Stimulated activated naive CD8-positive, alpha-beta T cell treated with anti-CD3 and anti-CD28 coated beads, Interleukin-15, amount 100 ng/mL, for 72 hours (primary cell): ENCODE measurements around the gene PLA2G4D.
A peak's percentile ranks its signal among the peaks of the same experiment; 100 is the strongest.

Source experiments
- ATAC-seq: fragments of 150-1000 bp; cut with Tn5 transposase; 2 replicates; pipeline ENCODE4 v1.10.0; 2021; ENCODE audit warnings: mild to moderate bottlenecking, moderate library complexity
- DNase-seq, 2 donors: peaks; one replicate each; pipeline ENCODE4 v3.0.0; 2021 to 2022
- H3K27ac Mint-ChIP-seq, 2 donors: one replicate each; pipeline ENCODE4 v1.8.0; 2022; ENCODE audit warnings: mild to moderate bottlenecking in 2 of 2, mixed read lengths in 2 of 2, moderate library complexity in 2 of 2
- H3K27me3 Mint-ChIP-seq: one replicate; pipeline ENCODE4 v1.8.0; 2022; ENCODE audit warnings: mixed read lengths
- H3K4me1 Mint-ChIP-seq: one replicate; pipeline ENCODE4 v1.8.0; 2022; ENCODE audit warnings: mild to moderate bottlenecking, mixed read lengths
- H3K4me3 Mint-ChIP-seq, 2 donors: one replicate each; pipeline ENCODE4 v1.8.0; 2022; ENCODE audit warnings: mild to moderate bottlenecking in 2 of 2, mixed read lengths in 2 of 2, moderate library complexity in 1 of 2
- H3K9me3 Mint-ChIP-seq, 2 donors: one replicate each; pipeline ENCODE4 v1.8.0; 2022; ENCODE audit warnings: mixed read lengths in 2 of 2

The PLA2G4D gene

DNA sequence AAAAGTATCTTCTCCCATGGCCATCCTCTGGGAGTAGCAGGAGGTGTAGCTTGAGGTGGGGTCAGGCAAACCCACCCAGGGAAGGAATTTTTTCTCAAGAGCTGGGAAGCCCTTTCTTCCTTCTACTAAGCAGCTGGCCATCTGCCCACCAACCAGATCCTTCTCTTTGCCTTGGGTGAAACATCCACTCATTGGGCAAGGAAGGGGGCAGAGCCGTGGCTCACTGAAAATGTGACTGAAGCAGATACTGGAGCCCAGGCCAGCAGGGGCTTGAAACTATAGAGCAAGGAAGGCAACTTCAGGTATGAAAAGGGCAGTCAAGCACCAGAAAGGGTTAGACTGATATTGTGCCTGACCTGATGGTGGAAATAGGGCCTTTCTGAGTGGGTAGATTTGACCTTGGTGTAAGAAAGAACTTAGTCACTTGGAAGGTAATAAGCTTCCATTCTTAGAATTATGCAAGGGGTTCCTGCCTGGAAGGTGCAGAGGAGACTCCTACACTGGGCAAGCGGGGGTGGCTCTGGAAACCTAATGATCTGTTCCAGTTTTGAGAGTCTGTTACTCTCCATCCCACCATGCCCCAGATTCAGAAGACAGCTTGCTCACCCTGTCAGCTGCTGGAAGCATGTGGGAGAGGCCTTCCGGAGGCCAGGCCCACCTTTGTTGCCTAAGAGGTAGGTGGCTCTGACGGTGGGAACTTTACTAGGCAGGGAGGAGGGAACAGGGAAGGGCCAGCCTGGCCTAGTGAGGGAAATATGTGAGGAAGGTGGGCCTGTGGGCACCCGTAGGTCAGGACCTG, 51.6 kb downstream of the PLA2G4D start:
- H3K4me3 Mint-ChIP-seq, result no peak overlapping the region
- no peak overlapping the region for H3K27ac Mint-ChIP-seq
- H3K27me3 Mint-ChIP-seq, result peaks cover 7% of the 10 kb centered on the region
- peaks cover 6% of the 10 kb centered on the region for H3K4me1 Mint-ChIP-seq
- DNase-seq, result no peak
- H3K9me3 Mint-ChIP-seq, result no peaks in the 10 kb centered on the region
- ATAC-seq, result no peak

DNA sequence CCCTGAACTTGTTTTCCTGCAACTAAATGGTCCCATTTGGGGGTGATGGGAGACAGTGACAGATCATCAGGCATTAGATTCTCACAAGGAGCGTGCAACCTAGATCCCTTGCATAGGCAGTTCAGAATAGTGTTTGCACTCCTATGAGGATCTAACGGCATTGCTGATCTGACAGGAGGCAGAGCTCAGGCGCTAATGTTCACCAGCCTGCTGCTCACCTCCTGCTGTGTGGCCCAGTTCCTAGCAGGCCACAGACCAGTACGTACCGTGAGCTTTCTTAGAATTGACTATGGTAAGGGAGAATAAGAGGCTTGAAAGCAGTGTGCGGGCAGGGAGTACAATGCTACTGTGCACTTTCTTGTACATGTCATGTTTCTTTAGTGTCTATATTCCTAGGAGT, 56.0 kb downstream of the PLA2G4D start:
- Mint-ChIP-seq H3K27me3 (peaks cover 7% of the 10 kb centered on the region), H3K9me3 (no peaks in the 10 kb centered on the region), H3K4me3 (no peak overlapping the region), H3K4me1 (peaks cover 12% of the 10 kb centered on the region), H3K27ac (no peak overlapping the region)
- DNase-seq, result no peak
- no peak for ATAC-seq

DNA sequence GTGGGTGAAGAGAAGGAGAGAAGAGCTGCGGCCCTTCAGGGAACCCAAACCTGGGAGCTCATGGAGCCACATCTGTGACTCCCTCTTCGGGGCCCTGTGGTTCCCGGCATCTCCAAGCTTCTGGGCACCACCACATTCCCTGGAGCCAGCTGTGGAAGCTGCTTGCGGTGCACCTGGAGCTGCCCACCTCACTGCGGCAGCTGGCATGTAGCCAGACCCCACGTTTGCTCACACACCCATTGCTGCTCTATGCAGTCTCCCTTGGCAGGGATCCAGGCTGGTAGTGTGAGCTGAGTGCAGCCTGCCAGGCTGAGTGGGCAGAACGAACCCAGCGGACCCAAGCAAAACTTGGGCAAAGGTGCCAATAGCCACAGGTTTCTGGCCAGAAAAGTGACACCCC, 56.7 kb downstream of the PLA2G4D start:
- H3K4me3 Mint-ChIP-seq, result no peak overlapping the region
- peaks cover 7% of the 10 kb centered on the region for H3K27me3 Mint-ChIP-seq
- H3K27ac Mint-ChIP-seq, result no peak overlapping the region
- peaks cover 18% of the 10 kb centered on the region for H3K4me1 Mint-ChIP-seq
- no peak for ATAC-seq
- no peaks in the 10 kb centered on the region for H3K9me3 Mint-ChIP-seq
- no peak for DNase-seq

DNA sequence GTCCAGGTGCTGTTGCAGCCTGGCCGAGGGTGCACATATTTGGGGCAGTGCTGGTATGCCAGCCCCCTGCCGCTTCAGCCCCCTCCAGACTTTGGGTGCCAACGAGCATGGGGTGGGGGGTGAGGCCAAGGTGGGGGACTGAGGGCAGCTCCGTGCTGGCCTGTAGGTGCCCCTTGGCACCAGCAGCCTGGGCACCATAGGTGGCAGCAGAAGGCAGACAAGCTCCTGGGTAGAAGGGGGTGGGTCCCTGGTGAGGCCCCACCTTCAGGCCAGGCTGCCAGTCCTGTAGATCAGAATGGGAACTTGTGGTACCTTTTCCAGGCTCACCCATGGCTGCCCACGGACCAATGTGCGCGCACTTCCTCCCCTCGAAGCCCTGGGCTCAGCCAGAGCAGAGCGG, 57.4 kb downstream of the PLA2G4D start:
- ATAC-seq (no peak), DNase-seq (no peak)
- Mint-ChIP-seq H3K4me1 (peaks cover 23% of the 10 kb centered on the region), H3K9me3 (peaks cover 0 to 4% of the 10 kb centered on the region in 2 donors), H3K4me3 (no peak overlapping the region), H3K27me3 (peaks cover 7% of the 10 kb centered on the region), H3K27ac (no peak overlapping the region)

DNA sequence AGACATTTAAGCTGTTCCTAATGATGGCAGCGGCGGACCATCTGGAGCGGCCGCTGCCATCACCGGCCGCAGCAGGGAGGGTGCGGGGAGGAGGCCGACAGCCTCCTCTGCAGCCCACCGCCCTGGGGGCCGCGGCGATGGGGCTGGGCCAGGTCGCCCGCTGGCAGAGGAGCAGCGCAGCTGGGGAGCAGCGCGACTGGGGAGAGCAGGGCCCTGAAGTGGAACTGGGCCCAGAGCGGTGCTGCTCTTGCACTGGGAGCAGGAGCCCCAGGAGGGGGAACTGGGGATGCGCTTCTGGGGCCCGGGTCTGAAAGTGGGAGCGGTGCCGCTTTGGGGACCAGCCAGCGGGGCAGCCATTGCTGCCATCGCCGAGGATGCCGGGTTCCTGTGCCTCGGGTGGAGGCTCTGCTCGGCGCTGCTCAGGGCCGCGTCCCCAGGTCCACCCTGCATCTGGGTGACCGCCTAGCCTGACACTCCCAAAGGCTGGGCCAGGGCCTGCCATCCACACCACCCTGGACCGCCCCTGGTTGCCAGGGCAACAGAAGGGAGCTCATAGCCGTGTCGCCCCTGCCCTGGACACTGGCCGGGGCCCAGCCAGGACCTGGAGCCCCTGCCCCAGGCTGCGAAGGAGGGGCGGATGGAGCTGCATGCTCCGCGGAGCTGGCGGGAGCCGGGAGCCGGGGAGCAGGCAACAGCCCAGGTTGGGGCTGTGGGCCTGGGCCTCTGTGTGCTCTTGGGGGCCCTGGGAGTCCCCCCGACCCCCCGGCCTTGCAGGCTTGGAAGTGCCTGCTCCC, 58.1 kb downstream of the PLA2G4D start:
- peaks cover 0 to 10% of the 10 kb centered on the region in 2 donors for H3K9me3 Mint-ChIP-seq
- H3K27me3 Mint-ChIP-seq, result peaks cover 2% of the 10 kb centered on the region
- ATAC-seq (no peak), DNase-seq (no peak)
- no peak overlapping the region for H3K4me3 Mint-ChIP-seq
- H3K27ac Mint-ChIP-seq, result peak overlapping the region in 1 of 2 donors; percentile 23
- peaks cover 23% of the 10 kb centered on the region for H3K4me1 Mint-ChIP-seq

DNA sequence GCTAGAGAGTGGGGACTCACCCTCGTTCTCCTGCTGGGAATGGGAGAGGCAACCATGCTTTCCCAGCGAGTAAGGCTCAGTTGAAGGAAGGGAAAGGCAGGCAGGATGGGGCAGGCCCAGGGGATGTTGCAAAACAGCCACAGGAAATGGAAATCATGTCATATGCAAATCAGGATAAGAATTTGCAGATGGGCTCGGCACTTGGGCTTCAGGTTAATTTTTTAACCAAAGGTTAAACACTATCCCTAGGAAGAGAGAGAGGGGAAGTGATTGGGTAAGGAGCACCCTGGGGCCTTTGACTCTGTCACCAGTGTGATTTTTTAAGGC, 59.0 kb downstream of the PLA2G4D start:
- Mint-ChIP-seq H3K4me3 (no peak overlapping the region), H3K27ac (peak overlapping the region in 1 of 2 donors; percentile 88)
- peak in 1 of 2 donors; percentile 31 for DNase-seq

DNA sequence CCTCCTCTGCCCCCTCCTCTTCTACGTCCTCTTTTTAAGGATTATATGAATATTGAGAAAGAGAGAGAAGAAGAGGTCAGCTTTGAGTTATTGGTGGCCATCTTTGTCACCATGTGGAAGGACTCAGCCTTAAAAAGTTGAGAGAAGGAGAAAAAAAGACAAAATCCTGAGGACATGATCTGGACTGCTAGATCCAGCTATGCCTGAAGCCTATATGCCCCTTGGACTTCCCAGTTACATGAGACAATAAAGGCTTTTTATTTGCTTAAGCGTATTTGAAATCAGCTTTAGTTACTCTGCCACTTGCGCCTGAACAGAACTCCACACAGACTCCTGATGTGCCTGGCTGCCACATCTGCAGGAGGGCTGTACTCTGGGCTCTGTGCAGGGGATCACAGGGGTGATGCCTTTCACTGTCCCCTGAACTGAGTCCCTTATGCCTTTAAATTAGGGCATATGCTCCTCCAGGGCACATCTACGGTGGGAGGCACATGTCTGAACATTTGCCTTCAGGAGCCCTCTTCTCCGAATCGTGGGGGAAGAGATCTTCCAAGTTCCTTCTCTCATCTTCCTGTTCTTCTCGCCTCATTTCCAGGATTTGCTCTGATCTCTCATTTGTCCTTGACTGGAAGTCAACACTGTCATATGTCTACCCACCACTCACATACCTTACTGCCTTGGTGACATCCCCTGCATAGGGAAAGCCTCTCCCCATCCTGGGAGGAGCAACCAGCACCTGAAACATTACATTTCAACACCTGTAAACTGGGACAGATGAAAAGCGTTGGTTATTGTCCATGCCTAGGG, 59.5 kb downstream of the PLA2G4D start:
- DNase-seq, result no peak
- no peak overlapping the region for H3K4me3 Mint-ChIP-seq
- H3K27ac Mint-ChIP-seq, result peak overlapping the region in 1 of 2 donors; percentile 88

More for the DNA sequence above, 59.0 kb downstream of the PLA2G4D start:
- peaks cover 0 to 10% of the 10 kb centered on the region in 2 donors for H3K9me3 Mint-ChIP-seq
- peak; percentile 45 for ATAC-seq
- H3K27me3 Mint-ChIP-seq, result no peaks in the 10 kb centered on the region
- H3K4me1 Mint-ChIP-seq, result peaks cover 23% of the 10 kb centered on the region

DNA sequence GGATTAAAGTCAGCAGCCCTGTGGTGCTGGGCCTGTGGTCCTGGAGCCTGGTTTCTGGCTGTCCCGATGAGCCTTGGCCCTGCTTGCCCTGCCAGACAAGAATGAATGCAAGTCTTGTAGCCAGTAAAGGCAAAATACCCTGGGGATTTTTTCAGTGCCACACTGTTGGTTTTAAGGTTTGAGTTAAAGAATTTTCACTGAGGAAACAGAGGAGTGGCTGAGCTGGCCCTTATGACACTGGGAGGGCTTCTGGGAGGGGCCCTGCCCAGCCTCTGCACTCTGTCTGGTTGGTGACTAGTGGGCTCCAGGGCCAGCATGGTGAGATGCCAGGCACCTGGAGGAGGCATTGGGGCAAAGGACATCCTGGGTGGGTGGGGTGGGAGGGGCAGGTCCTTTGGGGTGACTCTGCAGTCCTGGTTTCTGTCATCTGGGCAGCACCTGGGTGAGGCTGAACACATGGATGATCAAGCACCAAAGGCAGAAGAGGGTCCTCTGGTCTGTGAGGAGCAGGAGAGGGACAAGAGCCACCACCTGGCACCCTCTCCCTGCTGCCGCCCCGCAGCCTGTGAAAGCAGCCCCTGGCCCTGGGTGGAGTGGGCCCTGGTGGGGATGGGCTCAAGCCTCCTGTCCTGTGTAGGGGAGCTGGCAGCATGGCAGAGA, 61.0 kb downstream of the PLA2G4D start:
- Mint-ChIP-seq H3K27me3 (no peaks in the 10 kb centered on the region), H3K27ac (peak overlapping the region in 1 of 2 donors; percentile 0), H3K9me3 (peaks cover 0 to 10% of the 10 kb centered on the region in 2 donors), H3K4me3 (peak overlapping the region; percentile 2 to 45), H3K4me1 (peaks cover 23% of the 10 kb centered on the region)
- peak; percentile 9 to 46 for DNase-seq
- peak; percentile 86 for ATAC-seq

More for the DNA sequence above, 59.5 kb downstream of the PLA2G4D start:
- Mint-ChIP-seq H3K4me1 (peaks cover 23% of the 10 kb centered on the region), H3K9me3 (peaks cover 0 to 10% of the 10 kb centered on the region in 2 donors), H3K27me3 (no peaks in the 10 kb centered on the region)
- ATAC-seq, result no peak

DNA sequence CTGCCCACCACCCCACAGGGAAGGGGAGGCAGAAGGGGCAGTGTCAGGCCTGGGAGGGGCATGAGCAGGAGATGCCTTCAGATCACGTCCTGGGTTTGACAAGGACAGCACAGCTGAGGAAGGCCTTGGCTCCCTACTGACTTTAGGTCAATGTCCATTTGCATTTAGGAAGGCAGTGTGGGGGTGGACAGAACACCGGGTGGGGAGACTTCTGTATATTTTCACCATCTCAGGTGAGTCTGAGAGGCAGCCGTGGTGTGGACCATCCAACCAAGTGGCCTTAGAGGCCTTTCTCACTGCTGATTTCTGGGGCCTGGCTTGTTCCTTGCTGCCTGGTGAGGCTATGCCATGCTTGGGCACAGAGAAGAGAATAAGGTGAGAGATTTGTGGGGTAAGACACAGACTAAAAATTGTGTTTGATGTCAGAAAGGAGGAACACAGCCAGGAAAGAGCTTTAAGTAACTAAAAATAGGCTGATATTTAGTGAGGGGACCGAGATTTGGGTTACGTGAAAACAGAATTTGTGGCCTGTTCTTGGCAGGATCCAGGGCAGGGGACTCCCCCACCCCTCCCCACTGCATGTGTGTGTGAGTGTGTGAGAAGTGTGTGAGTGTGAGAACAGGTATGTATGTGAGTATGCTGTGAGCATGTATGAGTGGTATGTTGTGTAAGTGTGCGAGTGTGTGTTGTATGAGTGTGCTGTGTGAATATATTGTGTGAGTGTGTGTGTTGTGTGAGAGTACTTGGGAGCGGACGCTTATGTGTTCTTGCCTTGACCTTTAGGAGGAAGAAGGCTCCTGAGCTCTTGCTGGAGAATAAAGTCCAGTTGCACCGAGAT, 61.8 kb downstream of the PLA2G4D start:
- H3K9me3 Mint-ChIP-seq, result peaks cover 0 to 10% of the 10 kb centered on the region in 2 donors
- H3K27me3 Mint-ChIP-seq, result peaks cover 4% of the 10 kb centered on the region
- ATAC-seq, result peak; percentile 47
- H3K4me1 Mint-ChIP-seq, result peaks cover 23% of the 10 kb centered on the region
- DNase-seq, result no peak
- peak overlapping the region; percentile 2 to 45 for H3K4me3 Mint-ChIP-seq
- H3K27ac Mint-ChIP-seq, result peak overlapping the region; percentile 0 to 35

DNA sequence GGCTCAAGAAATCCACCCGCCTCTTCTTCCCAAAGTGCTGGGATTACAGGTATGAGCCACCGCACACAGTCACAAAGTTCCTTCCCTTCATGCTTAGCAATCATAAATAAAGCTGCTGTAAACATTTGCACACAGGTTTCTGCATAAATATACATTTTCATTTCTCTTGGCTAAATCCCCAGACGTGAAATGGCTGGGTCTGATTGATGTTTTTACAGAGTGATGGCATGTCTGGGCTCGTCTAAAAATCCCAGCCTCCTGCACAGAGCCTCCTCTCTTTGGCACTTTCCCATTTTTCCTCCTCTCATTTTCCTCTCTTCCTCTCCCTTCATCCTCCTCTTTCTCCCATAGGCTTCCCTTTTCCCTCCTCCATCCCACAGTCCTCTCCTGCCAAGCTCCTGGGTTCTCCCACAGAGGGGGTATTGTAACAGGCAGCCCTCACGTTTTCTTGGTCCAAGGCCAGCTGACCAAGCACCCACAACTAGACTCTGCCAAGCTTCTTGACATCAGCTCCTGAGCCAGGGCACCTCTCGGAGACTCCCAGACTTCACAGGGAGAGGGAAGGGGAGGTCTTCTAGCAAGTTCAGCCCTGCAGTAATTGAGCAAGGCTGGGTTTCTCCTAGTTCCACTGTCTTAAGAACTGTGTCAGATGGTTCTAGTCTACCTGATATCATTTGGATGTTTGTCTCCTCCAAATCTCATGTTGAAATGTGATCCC, 63.0 kb downstream of the PLA2G4D start:
- ATAC-seq, result no peak
- Mint-ChIP-seq H3K4me3 (no peak overlapping the region), H3K27ac (no peak overlapping the region), H3K9me3 (peaks cover 0 to 10% of the 10 kb centered on the region in 2 donors), H3K27me3 (peaks cover 11% of the 10 kb centered on the region), H3K4me1 (peaks cover 23% of the 10 kb centered on the region)
- DNase-seq, result no peak

DNA sequence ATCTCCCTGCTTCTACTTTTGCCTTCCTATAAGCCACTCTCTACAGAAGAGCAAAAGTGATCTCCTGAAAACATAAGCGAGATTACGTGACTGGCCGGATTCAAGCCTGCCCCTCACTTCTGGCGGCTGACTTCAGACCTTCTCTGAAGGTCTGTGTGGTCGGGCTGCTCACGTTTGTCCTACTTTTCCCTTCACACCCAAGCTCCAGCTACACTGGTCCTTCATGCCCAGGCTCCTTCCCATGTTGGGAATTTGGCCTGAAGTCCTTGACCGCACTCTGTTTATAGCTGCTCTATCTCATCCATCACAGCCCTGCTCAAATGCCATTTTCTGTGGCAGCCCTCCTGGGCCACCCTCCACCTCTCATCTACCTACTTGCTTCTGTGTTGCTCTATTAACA, 66.8 kb downstream of the PLA2G4D start:
- no peak overlapping the region for H3K27ac Mint-ChIP-seq
- peaks cover 17% of the 10 kb centered on the region for H3K27me3 Mint-ChIP-seq
- ATAC-seq (no peak), DNase-seq (no peak)
- peaks cover 0 to 10% of the 10 kb centered on the region in 2 donors for H3K9me3 Mint-ChIP-seq
- peaks cover 3% of the 10 kb centered on the region for H3K4me1 Mint-ChIP-seq
- H3K4me3 Mint-ChIP-seq, result no peak overlapping the region

DNA sequence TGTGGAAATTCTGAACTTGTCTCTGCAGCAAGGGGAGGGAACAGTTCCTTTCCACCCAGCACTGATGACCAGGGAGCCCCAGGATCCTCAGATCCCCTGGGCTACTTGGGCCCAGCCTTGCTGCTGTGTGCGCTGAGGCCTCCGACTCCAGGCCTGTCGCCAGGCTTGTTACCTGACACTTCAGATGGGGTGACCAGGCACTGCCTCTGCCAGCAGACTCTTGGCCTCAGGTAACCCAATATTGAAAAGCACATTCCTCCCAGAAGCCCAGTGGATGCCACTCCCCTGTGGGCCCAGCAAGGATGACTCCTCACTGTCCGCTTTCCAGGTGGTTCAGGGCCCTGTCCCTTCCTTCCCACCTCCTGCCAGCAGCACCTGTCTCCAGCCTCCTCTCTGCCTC, 70.1 kb downstream of the PLA2G4D start:
- Mint-ChIP-seq H3K9me3 (no peaks in the 10 kb centered on the region), H3K4me1 (no peaks in the 10 kb centered on the region), H3K27ac (no peak overlapping the region), H3K4me3 (no peak overlapping the region), H3K27me3 (peaks cover 17% of the 10 kb centered on the region)
- DNase-seq (no peak), ATAC-seq (no peak)

DNA sequence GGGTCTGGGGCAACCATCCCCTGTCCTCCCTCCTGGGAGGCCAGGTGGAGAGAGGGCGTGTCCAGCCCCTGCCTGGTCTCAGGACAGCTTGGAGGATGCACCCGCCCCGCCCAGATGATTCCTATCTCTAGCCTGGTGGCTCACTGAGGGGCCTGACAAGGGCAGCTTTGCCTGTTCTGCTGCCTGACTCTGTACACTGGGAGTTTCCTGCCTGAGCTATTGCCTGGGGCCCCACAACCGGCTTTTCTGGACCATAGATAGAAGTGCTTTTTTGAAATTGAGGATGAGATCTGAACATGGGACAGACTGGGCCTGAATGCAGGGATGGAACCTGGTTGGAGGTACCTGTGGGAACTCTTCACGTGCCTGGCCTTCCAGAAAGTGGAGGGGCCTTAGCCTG, 72.8 kb downstream of the PLA2G4D start:
- ATAC-seq (no peak), DNase-seq (no peak)
- peaks cover 6% of the 10 kb centered on the region for H3K27me3 Mint-ChIP-seq
- H3K9me3 Mint-ChIP-seq, result no peaks in the 10 kb centered on the region
- H3K4me1 Mint-ChIP-seq, result no peaks in the 10 kb centered on the region
- no peak overlapping the region for H3K27ac Mint-ChIP-seq
- no peak overlapping the region for H3K4me3 Mint-ChIP-seq
